ENCODE measurements around the gene PILRB.
"Not testable (repeated sequence)": the region's sequence is repeated elsewhere in the genome, so short reads cannot be mapped to it uniquely, and the experiment has no call there.

PILRB gene

GRCh38 chr7:100380196-100380595, 22.3 kb downstream of the PILRB start:
- DNase-seq = no peak

GRCh38 chr7:100381531-100382233, 23.8 kb downstream of the PILRB start:
- not testable (repeated sequence) for DNase-seq

- DNase-seq = not testable (repeated sequence)
Observed at GRCh38 chr7:100382234-100382853, 24.4 kb downstream of the PILRB start.

GRCh38 chr7:100384628-100385294, 26.8 kb downstream of the PILRB start:
- DNase-seq = no peak

- no peak for DNase-seq
Observed at GRCh38 chr7:100386940-100387339, 29.0 kb downstream of the PILRB start.

- no peak for DNase-seq
Observed at GRCh38 chr7:100387695-100388094, 29.8 kb downstream of the PILRB start.

- no peak for DNase-seq
Observed at GRCh38 chr7:100389437-100390088, 31.6 kb downstream of the PILRB start.

GRCh38 chr7:100390286-100391009, 32.5 kb downstream of the PILRB start:
- no peak for DNase-seq

- no peak for DNase-seq
Observed at GRCh38 chr7:100393233-100393905, 35.5 kb downstream of the PILRB start.

- no peak for DNase-seq
Observed at GRCh38 chr7:100394077-100394476, 36.2 kb downstream of the PILRB start.

- peak; percentile 34 for DNase-seq
Observed at GRCh38 chr7:100396421-100396982, 38.6 kb downstream of the PILRB start.

- DNase-seq = no peak
Observed at GRCh38 chr7:100397315-100398081, 39.6 kb downstream of the PILRB start.

GRCh38 chr7:100398239-100398638, 40.3 kb downstream of the PILRB start:
- DNase-seq = no peak

GRCh38 chr7:100400041-100400440, 42.1 kb downstream of the PILRB start:
- DNase-seq = no peak

GRCh38 chr7:100400656-100401055, 42.7 kb downstream of the PILRB start:
- peak; percentile 56 for DNase-seq

GRCh38 chr7:100401811-100402210, 43.9 kb downstream of the PILRB start:
- DNase-seq = no peak

GRCh38 chr7:100402241-100402640, 44.3 kb downstream of the PILRB start:
- no peak for DNase-seq

GRCh38 chr7:100406767-100407166, 48.9 kb downstream of the PILRB start:
- DNase-seq = no peak

- peak; percentile 87 for DNase-seq
Observed at GRCh38 chr7:100407285-100408180, 49.6 kb downstream of the PILRB start.

- no peak for DNase-seq
Observed at GRCh38 chr7:100411101-100411500, 53.2 kb downstream of the PILRB start.

Data from hematopoietic multipotent progenitor cell treated with erythropoietin and hydrocortisone succinate and interleukin-3 and kit ligand, for 6 days (in vitro differentiated cells).